HG03025 (cell line): ENCODE results near the gene ASPM.

ENCODE experiments used
- ATAC-seq: cut with Tn5 transposase; IDR thresholded peaks from one replicate; pipeline ENCODE4 v1.9.1; 2021; ENCODE audit warnings: mild to moderate bottlenecking, moderate library complexity; ENCODE audit not compliant: unreplicated experiment, low FRiP score

Gene ASPM, protein sequence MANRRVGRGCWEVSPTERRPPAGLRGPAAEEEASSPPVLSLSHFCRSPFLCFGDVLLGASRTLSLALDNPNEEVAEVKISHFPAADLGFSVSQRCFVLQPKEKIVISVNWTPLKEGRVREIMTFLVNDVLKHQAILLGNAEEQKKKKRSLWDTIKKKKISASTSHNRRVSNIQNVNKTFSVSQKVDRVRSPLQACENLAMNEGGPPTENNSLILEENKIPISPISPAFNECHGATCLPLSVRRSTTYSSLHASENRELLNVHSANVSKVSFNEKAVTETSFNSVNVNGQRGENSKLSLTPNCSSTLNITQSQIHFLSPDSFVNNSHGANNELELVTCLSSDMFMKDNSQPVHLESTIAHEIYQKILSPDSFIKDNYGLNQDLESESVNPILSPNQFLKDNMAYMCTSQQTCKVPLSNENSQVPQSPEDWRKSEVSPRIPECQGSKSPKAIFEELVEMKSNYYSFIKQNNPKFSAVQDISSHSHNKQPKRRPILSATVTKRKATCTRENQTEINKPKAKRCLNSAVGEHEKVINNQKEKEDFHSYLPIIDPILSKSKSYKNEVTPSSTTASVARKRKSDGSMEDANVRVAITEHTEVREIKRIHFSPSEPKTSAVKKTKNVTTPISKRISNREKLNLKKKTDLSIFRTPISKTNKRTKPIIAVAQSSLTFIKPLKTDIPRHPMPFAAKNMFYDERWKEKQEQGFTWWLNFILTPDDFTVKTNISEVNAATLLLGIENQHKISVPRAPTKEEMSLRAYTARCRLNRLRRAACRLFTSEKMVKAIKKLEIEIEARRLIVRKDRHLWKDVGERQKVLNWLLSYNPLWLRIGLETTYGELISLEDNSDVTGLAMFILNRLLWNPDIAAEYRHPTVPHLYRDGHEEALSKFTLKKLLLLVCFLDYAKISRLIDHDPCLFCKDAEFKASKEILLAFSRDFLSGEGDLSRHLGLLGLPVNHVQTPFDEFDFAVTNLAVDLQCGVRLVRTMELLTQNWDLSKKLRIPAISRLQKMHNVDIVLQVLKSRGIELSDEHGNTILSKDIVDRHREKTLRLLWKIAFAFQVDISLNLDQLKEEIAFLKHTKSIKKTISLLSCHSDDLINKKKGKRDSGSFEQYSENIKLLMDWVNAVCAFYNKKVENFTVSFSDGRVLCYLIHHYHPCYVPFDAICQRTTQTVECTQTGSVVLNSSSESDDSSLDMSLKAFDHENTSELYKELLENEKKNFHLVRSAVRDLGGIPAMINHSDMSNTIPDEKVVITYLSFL (N-terminal part only)

DNA sequence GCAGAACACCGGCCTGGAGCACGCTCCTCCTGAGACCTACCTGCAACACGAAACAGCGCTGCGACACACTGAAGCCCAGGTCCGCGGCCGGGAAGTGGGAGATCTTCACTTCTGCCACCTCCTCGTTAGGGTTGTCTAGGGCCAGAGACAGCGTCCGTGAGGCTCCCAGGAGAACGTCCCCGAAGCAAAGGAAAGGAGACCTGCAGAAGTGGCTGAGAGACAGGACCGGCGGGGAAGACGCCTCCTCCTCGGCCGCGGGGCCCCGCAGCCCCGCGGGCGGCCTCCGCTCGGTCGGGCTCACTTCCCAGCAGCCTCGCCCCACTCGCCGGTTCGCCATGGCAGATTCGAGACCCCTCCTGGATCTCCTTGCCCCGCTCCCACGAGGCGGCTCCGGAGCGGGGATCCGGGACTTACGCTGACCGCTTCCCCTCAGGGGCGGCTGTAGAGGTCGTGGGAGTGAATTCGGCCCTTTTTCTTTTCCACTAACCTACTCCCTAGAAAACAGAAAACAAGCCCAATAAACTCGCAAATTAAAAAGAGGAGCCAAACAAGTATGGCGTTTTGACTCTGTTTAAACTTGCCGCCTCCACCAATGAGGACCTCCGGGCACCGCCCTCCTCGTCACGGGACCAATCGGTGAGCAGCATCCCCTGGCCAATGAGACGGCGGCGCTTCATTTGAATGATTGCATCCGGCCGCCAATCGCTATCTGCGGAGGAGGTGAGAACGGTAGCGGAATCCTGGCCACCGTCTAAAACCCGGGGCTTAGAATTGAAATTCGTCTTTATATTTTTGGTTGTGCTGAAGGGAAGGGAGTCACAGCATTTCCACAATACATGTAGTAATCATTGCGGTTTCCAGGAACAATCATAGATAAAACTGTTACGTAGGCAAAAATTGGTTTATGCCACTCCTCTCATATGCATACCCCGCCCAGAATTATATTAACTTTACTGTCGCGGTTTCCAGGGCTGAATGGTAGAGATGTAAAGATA is at the start of gene ASPM:
TSS of gene ASPM (minus strand) at position 569 of the 995 bp plus-strand sequence. CDS start at position 337, 232 bp downstream.
- ATAC-seq, result peak; percentile 97

DNA sequence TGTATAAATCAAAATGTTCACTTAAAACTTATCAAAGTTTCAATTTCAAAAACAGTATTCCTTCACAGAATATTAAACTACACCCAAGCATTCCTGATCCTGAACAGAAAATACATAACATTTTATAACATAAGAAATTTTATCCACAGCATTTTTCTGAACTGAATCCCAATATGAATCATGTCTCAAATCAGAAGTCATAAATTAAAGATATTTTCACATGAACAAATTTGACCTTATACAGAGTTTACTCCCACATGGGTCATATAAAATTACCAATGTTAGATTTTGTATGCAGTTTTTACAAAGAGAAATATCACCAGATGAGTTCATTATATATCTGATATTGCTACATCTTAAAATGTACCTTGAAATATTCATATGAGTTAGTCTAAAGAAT is 48.6 kb upstream of the ASPM start:
- ATAC-seq, result no peak

DNA sequence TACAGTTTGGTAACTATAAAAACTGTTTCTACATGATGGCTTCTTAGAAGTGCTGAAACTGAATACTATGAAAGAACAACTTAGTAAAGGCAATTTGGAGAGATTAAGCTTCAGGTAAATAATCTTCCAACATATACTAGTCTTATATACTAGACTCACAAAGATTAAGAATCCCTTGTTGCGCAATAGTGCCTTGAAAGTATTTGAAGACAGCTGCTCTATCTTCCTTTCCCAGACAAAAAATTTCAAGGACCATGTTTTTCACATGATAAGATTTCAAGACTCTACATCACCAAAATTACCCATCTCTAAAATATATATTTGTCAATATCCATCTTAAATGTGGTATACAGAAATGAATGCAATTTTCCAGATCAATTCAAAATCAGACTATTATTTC is 37.7 kb upstream of the ASPM start:
- no peak for ATAC-seq

DNA sequence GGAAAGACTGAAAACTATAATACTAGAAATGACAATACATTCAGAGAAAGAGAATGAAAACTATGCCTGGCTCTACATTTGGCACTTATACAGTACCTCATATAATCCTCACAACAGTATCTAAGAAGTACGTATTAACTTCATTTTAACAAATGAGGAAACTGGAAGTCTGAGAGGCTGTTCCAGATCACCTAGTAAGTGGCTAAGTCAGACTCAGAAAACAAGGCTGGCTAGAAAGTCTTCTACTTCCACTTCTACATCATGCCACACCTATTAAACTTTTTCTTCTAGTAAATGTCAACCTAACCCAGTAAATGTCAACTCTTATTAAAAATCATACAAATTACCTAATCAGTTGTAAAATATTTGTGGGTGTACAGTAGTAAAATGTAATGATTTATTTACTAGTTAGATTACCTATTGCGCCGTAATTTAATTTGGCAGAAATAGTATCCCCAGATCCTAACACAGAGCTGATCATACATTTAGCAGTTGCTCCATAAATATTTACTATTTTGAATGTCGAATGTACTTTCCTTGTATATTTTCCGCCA is 36.8 kb upstream of the ASPM start:
- no peak for ATAC-seq

DNA sequence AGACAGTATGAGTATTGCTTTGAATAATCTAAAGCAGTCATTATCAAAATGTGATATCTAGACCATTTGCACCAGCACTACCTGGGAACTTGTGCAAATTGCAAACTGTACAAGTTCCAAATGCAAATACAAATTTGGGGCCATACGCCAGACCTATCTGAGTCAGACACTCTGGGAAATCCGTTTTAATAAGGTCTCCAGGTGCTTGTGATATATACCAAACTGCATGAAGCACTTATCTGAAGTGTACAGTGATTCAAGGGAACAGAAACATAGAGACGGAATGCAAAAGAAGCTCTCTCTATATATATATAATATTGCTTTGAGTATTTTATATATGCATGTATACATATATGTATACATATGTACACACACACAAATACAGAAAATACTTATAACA is 36.2 kb upstream of the ASPM start:
- no peak for ATAC-seq

DNA sequence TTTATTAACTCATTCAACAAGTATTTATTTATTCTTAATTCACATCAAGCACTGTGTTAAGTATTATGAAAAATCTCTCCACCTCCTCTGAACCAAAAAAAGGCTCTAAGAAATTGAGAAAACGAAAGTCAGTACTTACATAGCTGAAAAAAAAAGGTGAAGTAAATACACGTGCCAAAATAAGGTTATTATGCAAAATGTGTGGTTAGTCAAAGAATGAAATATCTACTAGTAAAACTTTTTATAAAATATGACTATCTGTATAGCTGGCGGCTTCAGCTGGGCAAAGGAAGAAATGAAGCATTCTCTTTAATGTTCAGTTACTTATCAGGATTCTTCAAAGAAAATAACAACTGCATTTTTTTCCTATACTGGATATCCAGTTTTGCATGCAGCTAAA is 35.5 kb upstream of the ASPM start:
- peak; percentile 71 for ATAC-seq

DNA sequence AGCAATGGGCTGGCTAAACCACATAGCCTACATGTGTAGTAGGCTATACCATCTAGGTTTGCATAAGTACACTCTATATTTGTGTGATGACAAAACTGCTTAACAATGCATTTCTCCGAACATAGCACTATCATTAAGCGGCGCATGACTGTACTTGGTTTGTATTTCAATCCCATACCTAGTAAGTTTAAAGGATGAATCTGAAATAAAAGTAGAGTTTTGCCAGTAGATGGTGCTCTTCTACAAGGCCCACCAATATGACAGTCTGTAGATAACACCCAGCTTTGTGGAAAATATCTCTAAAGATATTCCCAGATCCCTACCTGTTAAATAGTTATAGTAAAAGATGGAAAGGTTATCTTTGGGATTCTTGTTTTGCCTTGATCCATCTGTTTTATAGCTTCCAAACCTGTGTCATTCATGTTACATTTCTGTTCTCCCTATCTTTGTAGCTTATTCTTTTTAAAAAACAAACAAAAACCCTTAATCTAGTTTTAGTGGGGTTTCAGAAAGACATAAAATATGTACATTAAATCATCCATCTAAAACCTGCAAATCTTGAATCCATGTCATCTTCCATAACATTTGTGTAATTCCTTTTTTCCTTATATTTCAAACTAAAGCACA is 33.9 kb upstream of the ASPM start:
- peak; percentile 53 for ATAC-seq

DNA sequence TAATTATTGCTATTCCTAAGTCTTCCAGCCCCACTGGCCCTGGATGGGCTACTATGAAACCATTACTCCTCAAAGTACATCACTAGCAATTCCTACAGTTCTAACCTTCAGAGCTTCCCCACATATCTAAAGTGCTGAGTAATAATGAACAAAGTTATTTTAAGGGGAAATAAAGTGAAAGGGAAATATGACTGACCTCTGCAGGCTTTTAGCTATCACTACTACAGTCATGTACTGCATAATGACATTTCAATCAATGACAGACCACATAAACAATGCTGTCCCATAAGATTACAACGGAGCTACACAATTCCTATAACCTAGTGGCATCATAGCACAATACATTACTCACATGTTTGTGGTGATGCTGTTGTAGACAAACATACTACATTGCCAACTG is 32.5 kb upstream of the ASPM start:
- ATAC-seq, result no peak

DNA sequence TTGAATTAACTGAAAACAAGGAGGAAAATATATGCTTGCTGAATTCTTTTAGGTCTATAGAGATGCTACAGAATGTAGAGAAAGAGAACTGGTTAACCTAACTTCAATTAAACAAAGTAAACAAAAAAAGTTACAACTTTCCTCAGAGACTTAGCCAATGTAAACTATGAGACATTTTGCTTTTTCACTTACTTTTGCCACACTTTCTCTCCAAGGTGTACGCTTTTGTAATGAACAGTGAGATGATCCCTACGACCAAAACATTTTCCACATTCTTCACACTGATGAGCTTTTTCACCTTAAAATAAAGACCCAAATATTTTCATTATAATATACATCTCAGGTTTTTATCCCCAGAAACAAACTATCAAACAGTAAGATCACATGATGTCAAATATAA is 28.3 kb upstream of the ASPM start:
- no peak for ATAC-seq

DNA sequence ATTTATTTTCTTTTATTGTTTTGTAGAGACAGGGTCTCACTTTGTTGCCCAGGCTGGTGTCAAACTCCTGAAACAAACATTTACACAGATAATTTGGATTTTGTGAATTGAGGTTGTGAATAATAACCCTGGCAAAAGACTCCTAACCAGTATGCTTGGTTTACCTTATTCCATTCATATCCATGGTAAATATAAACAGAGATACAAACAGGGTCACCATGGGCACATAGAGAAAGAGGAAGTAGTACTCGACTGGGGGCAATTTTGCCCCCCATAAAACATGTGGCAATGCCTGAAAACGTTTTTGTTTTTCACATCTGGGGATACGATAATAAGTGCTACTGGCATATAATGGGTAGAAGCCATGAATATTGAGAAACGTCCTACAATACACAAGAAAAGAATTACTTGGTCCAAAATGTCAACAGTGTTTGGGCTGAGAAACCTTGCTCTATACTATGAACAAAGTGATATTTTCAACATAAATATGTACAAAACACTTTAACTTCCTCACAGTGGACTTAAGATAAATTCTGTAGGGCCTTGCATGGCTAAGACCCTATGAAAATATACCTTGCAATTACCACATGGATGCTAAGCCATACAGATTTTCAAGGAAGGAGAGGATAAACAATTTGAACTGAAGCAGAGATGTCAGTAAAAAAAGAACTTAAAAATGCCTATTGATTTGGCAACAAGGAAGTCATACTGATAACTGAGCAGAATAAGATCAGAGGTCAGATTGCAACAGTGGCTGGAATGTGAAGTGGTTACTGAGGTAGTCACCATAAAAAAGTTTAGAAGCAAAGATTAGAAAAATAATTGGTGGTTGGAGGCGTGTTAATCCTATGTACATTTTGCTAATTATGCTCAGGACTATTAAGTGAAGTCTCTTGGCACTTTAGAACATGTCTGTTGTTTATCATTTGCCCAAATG is 27.4 kb upstream of the ASPM start:
- no peak for ATAC-seq

DNA sequence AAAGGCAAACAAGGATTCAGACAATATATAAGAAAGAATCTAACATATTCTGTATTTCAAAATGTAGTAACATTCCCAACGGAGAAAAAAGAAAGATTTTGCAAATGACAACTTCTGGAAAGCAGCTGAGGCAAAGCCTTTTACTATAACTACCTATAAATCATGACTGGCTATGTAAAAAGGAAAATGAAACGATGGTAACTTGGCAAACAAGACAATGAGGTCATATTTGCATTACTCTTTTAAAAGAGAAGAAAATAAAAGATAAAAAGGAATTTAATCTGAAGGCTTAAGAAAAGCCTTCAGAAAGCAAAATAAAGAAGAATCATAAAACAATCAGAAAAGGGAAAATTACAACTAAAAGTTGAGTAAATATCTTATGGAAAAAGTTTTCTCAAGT is 25.1 kb upstream of the ASPM start:
- ATAC-seq, result no peak

DNA sequence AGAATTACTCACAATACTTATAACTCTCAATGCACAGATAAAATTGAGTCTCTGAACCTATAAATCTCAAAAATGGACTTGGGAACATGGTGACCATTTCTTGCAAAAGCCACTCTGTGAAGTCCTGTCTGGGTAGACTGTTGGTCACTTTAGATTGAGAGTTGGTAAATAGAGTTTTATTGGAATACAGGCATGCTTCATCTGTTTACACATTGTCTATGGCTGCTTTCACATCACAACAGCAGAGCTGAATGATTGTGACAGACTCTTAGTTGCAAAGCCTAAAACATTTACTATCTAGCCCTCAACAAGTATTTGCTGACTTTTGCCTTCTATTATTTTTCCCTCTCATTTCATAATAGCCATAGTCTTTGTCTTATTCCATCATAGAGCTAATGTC is 24.1 kb upstream of the ASPM start:
- ATAC-seq, result no peak

DNA sequence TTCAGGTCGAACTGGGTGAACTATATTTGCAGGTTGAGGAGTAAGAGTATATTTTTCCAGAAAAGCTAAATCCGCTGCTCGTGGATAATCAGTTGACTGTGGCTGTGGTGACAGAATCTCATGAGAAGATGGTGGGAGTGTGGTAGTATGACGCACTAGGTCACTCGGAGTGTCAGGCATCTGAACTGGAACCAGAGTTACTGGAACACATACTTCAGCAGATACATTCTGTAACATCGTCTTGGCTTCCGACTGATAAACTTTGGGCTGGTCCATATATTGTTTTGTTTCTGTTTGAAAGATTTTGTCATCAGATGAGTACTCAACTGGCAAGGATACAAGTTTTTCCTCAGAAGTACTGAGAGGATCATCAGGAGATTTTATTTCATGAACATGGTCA is 13.0 kb upstream of the ASPM start:
- ATAC-seq, result no peak

DNA sequence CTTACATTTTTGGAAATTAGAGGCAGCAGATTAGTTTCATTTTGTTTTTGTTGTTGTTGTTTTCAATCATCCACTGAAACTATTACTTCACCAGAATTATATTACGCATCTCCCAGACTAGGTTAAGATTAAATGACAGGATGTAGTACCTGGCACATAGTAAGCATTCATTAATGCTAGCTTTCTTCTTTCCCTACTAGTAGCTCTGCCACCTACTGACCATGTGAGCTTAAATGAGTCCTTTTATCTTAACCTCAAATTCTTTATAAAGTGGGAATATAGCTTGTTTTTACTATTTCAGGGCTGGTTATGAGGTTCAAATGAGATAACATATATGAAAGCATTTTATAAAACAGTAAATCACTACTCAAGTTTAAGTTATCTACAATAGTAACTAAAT is 10.2 kb upstream of the ASPM start:
- no peak for ATAC-seq

DNA sequence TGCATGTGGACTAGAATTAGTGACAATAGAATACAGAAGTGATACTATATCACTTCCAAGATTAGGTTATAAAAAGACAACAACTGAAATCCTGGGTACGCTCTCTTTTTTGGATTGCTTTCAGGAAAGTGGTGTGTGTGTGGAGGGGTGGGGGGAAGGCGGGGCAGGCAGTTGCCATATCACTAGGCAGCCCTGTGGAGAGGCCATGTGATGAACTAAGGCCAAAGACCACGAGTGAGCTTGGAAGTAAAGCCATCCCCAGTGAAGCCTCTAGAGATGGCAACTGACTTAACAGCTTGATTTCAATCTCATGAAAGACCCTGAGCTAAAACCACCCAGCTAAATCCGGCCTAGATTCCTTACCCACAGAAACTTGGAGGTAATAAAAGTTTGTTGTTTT is 6.2 kb upstream of the ASPM start:
- no peak for ATAC-seq

DNA sequence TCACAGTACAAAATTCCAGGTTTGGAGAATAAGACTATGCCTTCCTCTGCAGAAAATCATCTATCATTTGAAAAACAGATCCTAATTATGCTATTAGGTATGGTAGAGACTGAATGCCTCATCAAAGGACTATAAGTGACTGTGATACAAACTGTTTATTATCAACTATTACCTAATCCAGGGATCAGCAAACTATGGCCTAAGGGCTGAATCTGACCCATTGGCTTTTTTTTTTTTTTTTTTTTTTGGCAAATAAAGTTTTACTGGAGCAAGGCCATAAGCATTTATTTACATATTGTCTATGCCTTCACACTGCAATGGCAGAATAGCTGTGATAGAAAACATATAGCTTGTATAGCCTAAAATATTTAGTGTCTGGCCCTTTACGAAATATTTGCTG is 4.7 kb upstream of the ASPM start:
- ATAC-seq, result no peak

DNA sequence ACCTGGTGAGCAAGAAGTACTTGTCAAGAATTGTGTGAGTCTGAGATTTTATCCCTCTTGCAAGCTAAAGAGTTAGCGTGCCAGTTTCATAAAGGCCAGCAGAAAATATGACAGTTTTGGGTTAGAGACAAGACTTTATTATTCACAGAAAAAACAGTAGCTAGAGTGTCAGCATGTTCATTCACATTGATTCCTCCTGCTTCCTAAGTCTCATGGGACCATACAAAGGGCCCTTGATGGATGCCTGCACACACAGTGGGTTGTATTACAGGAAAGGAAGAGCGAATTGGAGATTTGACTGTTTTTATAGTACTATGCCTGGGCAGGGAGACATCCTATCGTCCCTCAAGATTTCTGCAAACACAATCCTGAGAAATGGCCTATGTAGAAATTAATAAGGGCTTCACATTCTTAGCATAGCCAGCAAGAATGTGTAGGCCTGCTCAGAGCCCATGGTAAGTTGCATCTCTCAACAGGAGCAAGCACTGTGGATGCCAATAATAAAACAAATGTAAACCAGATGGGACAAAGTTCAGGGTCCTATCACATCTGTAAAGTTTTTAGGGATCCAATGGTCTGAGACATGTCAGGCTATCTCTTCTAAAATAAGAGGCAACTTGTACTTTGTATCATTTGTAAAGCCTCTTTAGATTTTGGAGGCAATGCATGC is 4.0 kb upstream of the ASPM start:
- ATAC-seq, result no peak
